Measurements from ENCODE around the gene SH2D7. TPM values are rescaled to one million over a fixed set of nuclear protein-coding genes. Genes with fewer than 3 reads are reported as not detected.
A peak's percentile ranks its signal among the peaks of the same experiment; 100 is the strongest.

The SH2D7 gene
- total RNA-seq, 1 donor from 2014 or later: not detected

DNA sequence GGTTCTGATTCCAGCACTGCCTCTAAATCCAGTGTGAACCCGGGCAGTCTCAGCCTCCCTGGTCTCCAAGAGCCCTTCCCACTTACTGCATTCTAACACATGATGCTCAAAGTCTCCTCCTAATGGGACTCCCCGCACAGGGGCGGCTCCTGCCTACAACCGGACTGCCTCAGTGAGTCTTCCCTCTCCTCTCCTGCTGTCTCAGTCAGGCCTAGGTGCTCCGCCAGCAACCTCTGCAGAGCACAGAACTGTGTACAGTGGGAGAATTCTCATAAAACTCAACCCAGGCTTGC lies 43.8 kb upstream of the SH2D7 start:
- no peaks in the 10 kb centered on the region for H3K9me3 ChIP-seq
- peak overlapping the region; percentile 58 for H3K27ac ChIP-seq
- peaks cover 91% of the 10 kb centered on the region for H3K4me1 ChIP-seq
- no peak overlapping the region for H3K4me3 ChIP-seq
- intact Hi-C loops (cut with DNase I): no loop called here
- DNase-seq: no peak
- TF ChIP-seq, protein P1, sequence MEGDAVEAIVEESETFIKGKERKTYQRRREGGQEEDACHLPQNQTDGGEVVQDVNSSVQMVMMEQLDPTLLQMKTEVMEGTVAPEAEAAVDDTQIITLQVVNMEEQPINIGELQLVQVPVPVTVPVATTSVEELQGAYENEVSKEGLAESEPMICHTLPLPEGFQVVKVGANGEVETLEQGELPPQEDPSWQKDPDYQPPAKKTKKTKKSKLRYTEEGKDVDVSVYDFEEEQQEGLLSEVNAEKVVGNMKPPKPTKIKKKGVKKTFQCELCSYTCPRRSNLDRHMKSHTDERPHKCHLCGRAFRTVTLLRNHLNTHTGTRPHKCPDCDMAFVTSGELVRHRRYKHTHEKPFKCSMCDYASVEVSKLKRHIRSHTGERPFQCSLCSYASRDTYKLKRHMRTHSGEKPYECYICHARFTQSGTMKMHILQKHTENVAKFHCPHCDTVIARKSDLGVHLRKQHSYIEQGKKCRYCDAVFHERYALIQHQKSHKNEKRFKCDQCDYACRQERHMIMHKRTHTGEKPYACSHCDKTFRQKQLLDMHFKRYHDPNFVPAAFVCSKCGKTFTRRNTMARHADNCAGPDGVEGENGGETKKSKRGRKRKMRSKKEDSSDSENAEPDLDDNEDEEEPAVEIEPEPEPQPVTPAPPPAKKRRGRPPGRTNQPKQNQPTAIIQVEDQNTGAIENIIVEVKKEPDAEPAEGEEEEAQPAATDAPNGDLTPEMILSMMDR (IDR thresholded peaks at IDR 0.05): no peak
- peaks cover 29% of the 10 kb centered on the region for H3K36me3 ChIP-seq
- no peaks in the 10 kb centered on the region for H3K27me3 ChIP-seq
- ATAC-seq: no peak

DNA sequence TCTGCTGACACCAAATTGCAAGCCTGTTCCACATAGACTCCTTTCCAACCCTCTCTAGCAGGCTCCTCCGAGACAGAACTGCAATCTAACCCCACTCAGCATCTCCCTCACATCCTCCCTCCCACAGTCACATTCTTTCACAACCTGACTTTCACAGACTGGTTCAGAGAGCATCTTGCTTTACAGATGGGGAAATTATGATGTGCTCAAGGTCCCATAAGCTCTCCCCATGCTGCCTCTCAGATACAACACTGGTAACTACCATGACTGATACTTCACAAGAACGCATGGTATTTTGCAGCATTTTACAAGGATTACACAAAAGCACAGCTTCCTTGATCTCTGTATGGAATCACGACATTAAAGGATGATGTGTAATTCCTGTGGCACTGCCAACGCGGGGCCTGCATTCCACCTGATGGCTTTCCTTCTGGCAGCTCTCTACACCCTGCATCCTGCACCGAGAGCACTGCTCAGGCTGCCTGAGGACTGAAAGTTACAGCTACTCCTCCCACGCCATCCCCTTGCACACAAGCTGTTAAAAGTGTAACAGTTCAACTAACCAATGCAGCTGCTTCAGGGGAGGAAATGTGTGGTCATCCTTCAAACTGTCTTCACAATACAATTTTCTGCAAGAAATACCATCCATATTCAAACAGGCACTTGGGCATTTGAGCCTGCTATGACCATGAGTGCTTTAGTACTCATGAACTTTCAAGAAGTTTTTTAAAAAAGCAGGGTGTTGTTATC lies 42.5 kb upstream of the SH2D7 start:
- Histone ChIP-seq H3K4me1 (peaks cover 88% of the 10 kb centered on the region), H3K4me3 (no peak overlapping the region), H3K27me3 (no peaks in the 10 kb centered on the region), H3K27ac (peak overlapping the region; percentile 58), H3K36me3 (peaks cover 21% of the 10 kb centered on the region), H3K9me3 (no peaks in the 10 kb centered on the region)
- DNase-seq: no peak
- TF ChIP-seq, protein P1 (IDR thresholded peaks at IDR 0.05): no peak
- peak; percentile 65 for ATAC-seq
- intact Hi-C loops (cut with DNase I): no loop called here

DNA sequence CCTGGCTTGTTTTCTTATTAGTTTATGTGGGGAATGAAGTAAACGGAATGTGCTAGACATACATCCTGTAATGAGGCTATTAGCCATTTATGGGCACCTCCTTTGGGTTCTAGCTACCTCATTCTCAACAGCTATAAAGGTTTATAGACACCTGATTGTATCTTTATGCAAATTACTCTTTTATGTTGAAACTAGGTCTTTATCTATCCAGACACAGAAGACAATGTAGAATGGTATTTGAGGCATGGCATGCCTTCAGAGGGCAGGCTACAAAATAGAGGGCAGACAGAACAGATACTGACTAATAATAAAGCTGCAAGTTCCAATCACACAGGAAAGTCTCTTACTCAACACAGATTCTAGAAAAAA lies 41.9 kb upstream of the SH2D7 start:
- peak overlapping the region; percentile 45 for H3K27ac ChIP-seq
- H3K36me3 ChIP-seq: peaks cover 17% of the 10 kb centered on the region
- H3K27me3 ChIP-seq: no peaks in the 10 kb centered on the region
- H3K9me3 ChIP-seq: no peaks in the 10 kb centered on the region
- H3K4me3 ChIP-seq: no peak overlapping the region
- intact Hi-C loops (cut with DNase I): no loop called here
- ATAC-seq (no peak), DNase-seq (no peak)
- H3K4me1 ChIP-seq: peaks cover 89% of the 10 kb centered on the region
- TF ChIP-seq, protein P1 (IDR thresholded peaks at IDR 0.05): no peak

DNA sequence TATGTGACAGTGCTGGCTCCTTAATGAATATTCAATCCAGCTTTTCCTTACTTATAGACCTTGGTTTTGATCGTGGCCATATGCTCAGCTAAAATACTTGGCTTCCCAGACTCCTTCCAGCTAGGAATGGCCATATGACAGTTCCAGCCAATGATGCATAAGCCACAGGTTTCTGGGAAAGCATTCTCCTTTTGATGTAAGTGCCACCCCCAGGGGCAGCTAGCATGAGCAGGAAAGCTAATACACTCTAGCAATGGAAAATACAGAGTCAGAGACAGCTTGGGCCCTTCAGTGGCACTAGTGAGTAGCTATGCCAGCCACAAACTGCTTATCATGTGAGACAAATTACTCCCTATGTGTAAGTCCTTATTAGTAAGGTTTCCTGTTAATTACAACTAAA lies 41.5 kb upstream of the SH2D7 start:
- Histone ChIP-seq H3K27ac (peak overlapping the region; percentile 45), H3K36me3 (peaks cover 17% of the 10 kb centered on the region), H3K9me3 (no peaks in the 10 kb centered on the region), H3K27me3 (no peaks in the 10 kb centered on the region), H3K4me1 (peaks cover 92% of the 10 kb centered on the region), H3K4me3 (no peak overlapping the region)
- no peak for DNase-seq
- intact Hi-C loops (cut with DNase I): no loop called here
- TF ChIP-seq, protein P1 (IDR thresholded peaks at IDR 0.05): no peak
- no peak for ATAC-seq

DNA sequence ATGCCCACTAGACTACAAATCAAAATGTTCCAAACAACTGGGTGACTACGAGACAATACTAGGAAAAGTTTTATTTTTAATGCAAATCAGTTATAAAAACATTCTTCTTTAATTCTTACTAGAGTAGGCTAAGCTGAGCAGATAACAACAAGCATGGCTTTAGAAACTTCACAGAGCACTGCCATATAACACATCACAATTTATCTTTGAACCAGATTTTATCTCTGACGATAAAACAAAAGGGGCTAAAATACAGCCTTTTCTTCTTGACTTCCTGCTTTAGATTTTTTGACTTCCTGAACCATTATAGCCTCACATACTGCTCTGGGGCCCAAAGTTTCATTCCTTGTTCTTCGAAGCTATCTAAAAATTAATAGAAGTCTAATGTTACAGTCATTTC lies 40.8 kb upstream of the SH2D7 start:
- Histone ChIP-seq H3K27me3 (no peaks in the 10 kb centered on the region), H3K27ac (peak overlapping the region; percentile 45), H3K9me3 (no peaks in the 10 kb centered on the region), H3K4me3 (no peak overlapping the region), H3K4me1 (peaks cover 92% of the 10 kb centered on the region), H3K36me3 (peaks cover 17% of the 10 kb centered on the region)
- TF ChIP-seq, protein P1 (IDR thresholded peaks at IDR 0.05): no peak
- intact Hi-C loops (cut with DNase I): no loop called here
- DNase-seq (no peak), ATAC-seq (no peak)

DNA sequence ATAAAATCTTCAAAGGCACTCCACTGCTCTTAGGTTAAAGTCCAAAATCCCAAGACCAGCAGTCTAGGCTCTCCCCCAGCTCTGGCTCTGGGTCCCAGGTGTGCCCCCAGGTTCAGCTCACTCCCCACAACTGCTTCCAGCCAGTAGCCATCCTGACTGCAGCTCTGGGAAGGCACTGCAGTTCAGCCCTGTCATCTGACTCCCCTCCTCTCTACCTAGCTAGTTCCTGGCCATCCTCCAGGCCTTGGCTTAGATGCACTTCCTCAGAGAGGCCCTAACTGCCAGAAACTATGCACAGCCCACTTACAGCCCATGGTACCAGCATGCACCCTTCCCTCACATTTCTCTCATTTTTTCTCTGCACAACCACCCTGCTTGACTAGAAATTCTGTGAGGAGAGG lies 40.4 kb upstream of the SH2D7 start:
- peak overlapping the region; percentile 45 for H3K27ac ChIP-seq
- H3K4me3 ChIP-seq: no peak overlapping the region
- peaks cover 92% of the 10 kb centered on the region for H3K4me1 ChIP-seq
- no peak for DNase-seq
- intact Hi-C loops (cut with DNase I): no loop called here
- ATAC-seq: peak; percentile 37
- H3K36me3 ChIP-seq: peaks cover 17% of the 10 kb centered on the region
- TF ChIP-seq, protein P1 (IDR thresholded peaks at IDR 0.05): no peak
- no peaks in the 10 kb centered on the region for H3K9me3 ChIP-seq
- H3K27me3 ChIP-seq: no peaks in the 10 kb centered on the region

All from upper lobe of right lung (tissue), 1 donor.